GM21717 (cell line): ENCODE data around the gene C1QC.

Experiments used
- ATAC-seq: cut with Tn5 transposase; IDR thresholded peaks from one replicate; pipeline ENCODE4 v1.9.1; 2021; ENCODE audit warnings: mild to moderate bottlenecking, moderate library complexity; ENCODE audit not compliant: unreplicated experiment

Gene C1QC

GRCh38 chr1:22643381-22643780 is at the start of gene C1QC:
Gene C1QC, plus strand, starts transcription at chr1:22643633. Its CDS starts 391 bp downstream, at chr1:22644024.
- no peak for ATAC-seq

- ATAC-seq: no peak
Measured at GRCh38 chr1:22594396-22594795, 49.0 kb upstream of the C1QC start.

- ATAC-seq: no peak
Measured at GRCh38 chr1:22595108-22595507, 48.3 kb upstream of the C1QC start.

GRCh38 chr1:22597301-22597965 is 46.0 kb upstream of the C1QC start:
- no peak for ATAC-seq

- no peak for ATAC-seq
Measured at GRCh38 chr1:22597996-22598395, 45.4 kb upstream of the C1QC start.

- no peak for ATAC-seq
Measured at GRCh38 chr1:22598736-22599135, 44.7 kb upstream of the C1QC start.

- no peak for ATAC-seq
Measured at GRCh38 chr1:22600071-22600816, 43.2 kb upstream of the C1QC start.

GRCh38 chr1:22600817-22601605 is 42.4 kb upstream of the C1QC start:
- ATAC-seq: no peak

GRCh38 chr1:22601610-22602009 is 41.8 kb upstream of the C1QC start:
- no peak for ATAC-seq

GRCh38 chr1:22602060-22602740 is 41.2 kb upstream of the C1QC start:
- ATAC-seq: no peak

- ATAC-seq: no peak
Measured at GRCh38 chr1:22606161-22606560, 37.3 kb upstream of the C1QC start.

GRCh38 chr1:22607154-22607553 is 36.3 kb upstream of the C1QC start:
- no peak for ATAC-seq

- no peak for ATAC-seq
Measured at GRCh38 chr1:22608361-22608760, 35.1 kb upstream of the C1QC start.

GRCh38 chr1:22609291-22609690 is 34.1 kb upstream of the C1QC start:
- no peak for ATAC-seq

GRCh38 chr1:22611530-22611947 is 31.9 kb upstream of the C1QC start:
- ATAC-seq: no peak

- ATAC-seq: no peak
Measured at GRCh38 chr1:22612671-22613571, 30.5 kb upstream of the C1QC start.

- ATAC-seq: no peak
Measured at GRCh38 chr1:22613572-22613918, 29.9 kb upstream of the C1QC start.

GRCh38 chr1:22613951-22614350 is 29.5 kb upstream of the C1QC start:
- ATAC-seq: no peak

GRCh38 chr1:22615886-22616285 is 27.5 kb upstream of the C1QC start:
- ATAC-seq: no peak

GRCh38 chr1:22616571-22616970 is 26.9 kb upstream of the C1QC start:
- no peak for ATAC-seq
